Fibroblast of lung (primary cell): ENCODE results near the gene HOPX. TPM values are rescaled to one million over a fixed set of nuclear protein-coding genes. Genes with fewer than 3 reads are reported as not detected.

Experiments used
- DNase-seq, 2 donors: peaks; one replicate each; pipeline versions ENCODE4 v3.0.0 to v3.0.0-alpha.2; 2010; ENCODE audit warnings: low read depth in 2 of 2
- H2AFZ ChIP-seq: 2 replicates; pipeline ENCODE4 v1.5.1; 2012; ENCODE audit warnings: low read length, control low read depth, inconsistent platforms
- H3K27ac ChIP-seq: 2 replicates; pipeline ENCODE4 v1.5.1; 2011; ENCODE audit warnings: low read length, control low read depth; ENCODE audit not compliant: insufficient read depth
- H3K27me3 ChIP-seq: 2 replicates; pipeline ENCODE4 v1.5.1; 2011; ENCODE audit warnings: mild to moderate bottlenecking, low read length; ENCODE audit not compliant: control insufficient read depth, insufficient read depth
- H3K36me3 ChIP-seq: 2 replicates; pipeline ENCODE4 v1.5.1; 2011; ENCODE audit warnings: low read length; ENCODE audit not compliant: control insufficient read depth, insufficient read depth
- H3K4me1 ChIP-seq: 2 replicates; pipeline ENCODE4 v1.5.1; 2011; ENCODE audit warnings: low read length; ENCODE audit not compliant: control insufficient read depth, insufficient read depth; ENCODE audit errors: extremely low read depth
- H3K4me2 ChIP-seq: 2 replicates; pipeline ENCODE4 v1.5.1; 2011; ENCODE audit warnings: low read length, control low read depth; ENCODE audit not compliant: insufficient read depth; ENCODE audit errors: extremely low read depth
- H3K4me3 ChIP-seq, 4 experiments: fragments of 200-600 bp in 1 of 4; sonication (generic) in 1 of 4; replicated peaks in 1 of 4; 2 replicates each; pipeline ENCODE4 v1.5.1; 2011 to 2016; ENCODE audit warnings: low read length in 4 of 4, low read depth in 3 of 4, mild to moderate bottlenecking in 3 of 4, control low read depth in 2 of 4, inconsistent platforms in 1 of 4, mixed read lengths in 1 of 4; ENCODE audit not compliant: insufficient read depth in 1 of 4; ENCODE audit errors: control extremely low read depth in 1 of 4
- H3K79me2 ChIP-seq: 2 replicates; pipeline ENCODE4 v1.5.1; 2012; ENCODE audit warnings: mild to moderate bottlenecking, low read length, inconsistent platforms; ENCODE audit not compliant: control insufficient read depth, insufficient read depth
- H3K9ac ChIP-seq: 2 replicates; pipeline ENCODE4 v1.5.1; 2011; ENCODE audit warnings: mild to moderate bottlenecking, low read length, control low read depth; ENCODE audit not compliant: insufficient read depth
- H3K9me3 ChIP-seq: 2 replicates; pipeline ENCODE4 v1.5.1; 2012; ENCODE audit warnings: low read depth, low read length; ENCODE audit not compliant: control insufficient read depth, insufficient read depth
- H4K20me1 ChIP-seq: 2 replicates; pipeline ENCODE4 v1.5.1; 2011; ENCODE audit warnings: low read length; ENCODE audit not compliant: control insufficient read depth, insufficient read depth; ENCODE audit errors: extremely low read depth
- CTCF ChIP-seq, 2 donors: IDR thresholded peaks in 1 of 2; conservative IDR thresholded peaks in 1 of 2; 1 replicate in 1 of 2; 2 replicates in 1 of 2; pipeline ENCODE4 v1.5.1; 2011 to 2012; ENCODE audit warnings: low read length in 2 of 2, control low read depth in 1 of 2, inconsistent platforms in 1 of 2, low read depth in 1 of 2, mild to moderate bottlenecking in 1 of 2
- EZH2 ChIP-seq: IDR thresholded peaks from 2 replicates; pipeline ENCODE4 v1.5.1; 2012; ENCODE audit warnings: low read length, control low read depth, mild to moderate bottlenecking; ENCODE audit errors: missing control alignments
- polyA plus RNA-seq, 2 donors: library from polyadenylated mRNA; depleted of rRNA in 1 of 2; stranded (reverse) in 1 of 2; unstranded in 1 of 2; fragments of >200 nt; gene quantifications; 2 replicates each; pipeline ENCODE4 v1.2.1, GENCODE V29; 2011 to 2012; ENCODE audit warnings: missing spikeins in 1 of 2
- total RNA-seq: library from RNA; depleted of rRNA; stranded (reverse); fragments of >200 nt; gene quantifications from 2 replicates; pipeline ENCODE4 v1.2.1, GENCODE V29; 2014

The HOPX gene
- total and polyA plus RNA-seq, 2 donors (not counting 1 experiment from before 2014, with no cell fraction given), result 2.4 to 11.4 TPM

DNA sequence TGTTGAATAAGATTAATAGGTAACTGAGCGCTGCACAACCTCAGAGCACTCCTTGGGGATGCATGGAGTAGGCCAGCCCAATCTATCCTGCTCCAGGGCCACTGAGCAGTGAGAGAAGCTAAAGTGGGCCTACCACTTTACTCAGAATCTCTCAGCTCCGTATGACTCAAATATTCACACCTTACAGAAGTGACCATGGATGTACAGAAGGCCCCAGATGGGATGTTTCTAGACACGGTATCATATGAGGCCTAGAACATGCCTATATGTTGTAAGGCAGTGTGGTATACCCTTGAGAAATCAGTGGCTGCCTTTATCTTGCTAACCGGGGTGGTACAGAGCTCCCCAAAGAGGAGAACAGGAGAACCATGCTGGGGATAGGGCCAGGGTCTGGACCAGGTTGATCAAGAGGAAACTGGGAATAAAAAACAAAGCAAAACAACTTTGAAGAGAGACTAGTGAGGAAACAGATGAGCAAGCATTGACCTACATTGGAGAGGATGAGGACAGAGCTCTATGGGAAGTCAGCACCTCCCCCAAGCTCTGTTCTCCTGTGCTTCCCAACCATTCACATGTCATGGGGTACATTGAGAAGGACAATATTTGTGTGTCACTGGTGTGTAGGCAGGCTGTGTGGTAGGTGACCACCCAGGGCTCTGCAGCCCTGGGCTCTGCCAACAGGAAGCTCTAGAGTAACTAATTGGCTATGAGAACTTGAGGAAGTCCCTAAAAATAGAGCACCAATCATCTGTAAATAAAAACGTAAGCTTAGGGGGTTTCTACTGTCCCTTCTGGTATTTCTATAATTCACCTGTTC, 31.4 kb downstream of the HOPX start:
- Histone ChIP-seq H3K9me3 (no peaks in the 10 kb centered on the region), H3K36me3 (no peaks in the 10 kb centered on the region), H3K4me2 (no peak overlapping the region), H3K4me3 (no peak overlapping the region), H3K4me1 (no peaks in the 10 kb centered on the region), H3K27ac (no peak overlapping the region), H3K27me3 (no peaks in the 10 kb centered on the region), H3K79me2 (no peaks in the 10 kb centered on the region), H4K20me1 (no peaks in the 10 kb centered on the region), H3K9ac (no peak overlapping the region), H2AFZ (no peak overlapping the region)
- no peak for TF ChIP-seq EZH2
- no peak for TF ChIP-seq CTCF (conservative IDR thresholded peaks at IDR 0.05 in 1 of 2, IDR thresholded peaks at IDR 0.05 in 1 of 2; ENCODE audit: low read depth in 1 of 2, low read length in 2 of 2)
- DNase-seq, result no peak

DNA sequence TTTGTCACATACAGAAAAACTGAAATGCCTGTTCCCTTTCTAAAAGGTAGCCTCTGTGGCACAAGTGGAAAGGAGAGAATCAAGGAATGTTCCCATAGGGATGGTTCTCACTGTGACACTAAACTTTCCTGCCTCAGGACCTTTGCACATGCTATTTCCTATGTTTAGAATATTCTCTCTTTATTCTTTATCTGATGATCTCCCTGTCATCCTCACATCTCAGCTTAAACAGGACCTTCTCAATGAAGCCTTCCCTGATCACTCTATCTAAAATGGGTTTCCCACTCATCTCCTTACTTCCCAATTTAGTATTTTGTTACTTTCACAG, 32.3 kb downstream of the HOPX start:
- TF ChIP-seq EZH2 (no peak), CTCF (conservative IDR thresholded peaks at IDR 0.05 in 1 of 2, IDR thresholded peaks at IDR 0.05 in 1 of 2; ENCODE audit: low read depth in 1 of 2, low read length in 2 of 2) (no peak)
- H3K4me2 ChIP-seq, result no peak overlapping the region
- no peaks in the 10 kb centered on the region for H3K27me3 ChIP-seq
- H3K4me3 ChIP-seq, result no peak overlapping the region
- no peaks in the 10 kb centered on the region for H3K36me3 ChIP-seq
- H4K20me1 ChIP-seq, result no peaks in the 10 kb centered on the region
- H3K9ac ChIP-seq, result no peak overlapping the region
- no peak overlapping the region for H3K27ac ChIP-seq
- H2AFZ ChIP-seq, result no peak overlapping the region
- H3K79me2 ChIP-seq, result no peaks in the 10 kb centered on the region
- no peaks in the 10 kb centered on the region for H3K9me3 ChIP-seq
- DNase-seq, result no peak
- H3K4me1 ChIP-seq, result no peaks in the 10 kb centered on the region

GRCh38 chr4:56648021-56648823, 32.9 kb downstream of the HOPX start:
- peak; percentile 25 for DNase-seq
- TF ChIP-seq EZH2 (no peak), CTCF (conservative IDR thresholded peaks at IDR 0.05 in 1 of 2, IDR thresholded peaks at IDR 0.05 in 1 of 2; ENCODE audit: low read depth in 1 of 2, low read length in 2 of 2) (no peak)
- Histone ChIP-seq H3K27me3 (no peaks in the 10 kb centered on the region), H3K4me3 (no peak overlapping the region), H3K9ac (no peak overlapping the region), H3K36me3 (no peaks in the 10 kb centered on the region), H3K4me1 (no peaks in the 10 kb centered on the region), H3K79me2 (no peaks in the 10 kb centered on the region), H4K20me1 (no peaks in the 10 kb centered on the region), H3K27ac (no peak overlapping the region), H3K9me3 (no peaks in the 10 kb centered on the region), H3K4me2 (no peak overlapping the region), H2AFZ (no peak overlapping the region)
